PC-3 (cell line): ENCODE results near the gene SELENOS. TPM values are rescaled to one million over a fixed set of nuclear protein-coding genes. Genes with fewer than 3 reads are reported as not detected.

Experiments used
- ATAC-seq: fragments of 200-7000 bp; cut with Tn5 transposase; 2 replicates; pipeline ENCODE4 v1.9.1; 2020; ENCODE audit warnings: mild to moderate bottlenecking, moderate library complexity
- BruUV-seq: library from RNA; stranded (reverse); fragments of 400-500 nt; replicated peaks from 2 replicates; lab custom pipeline; 2021; lab: Mats Ljungman, UMichigan
- CTCF ChIA-PET: fragments of 300-600 bp; sonication (Branson Sonifier 250); formaldehyde crosslinking; loops from one replicate; lab custom pipeline; 2022; ENCODE audit warnings: antibody characterized with exemption; lab: Charles Lee
- POLR2A ChIA-PET: fragments of 300-600 bp; sonication (Branson Sonifier 250); formaldehyde crosslinking; loops from one replicate; lab custom pipeline; 2022; ENCODE audit warnings: antibody characterized with exemption; ENCODE audit not compliant: unreplicated experiment; lab: Charles Lee
- DNase-seq: peaks from one replicate; pipeline ENCODE4 v3.0.0-alpha.2; 2015
- H2AFZ ChIP-seq: fragments of 300-600 bp; sonication (generic); 2 replicates; pipeline ENCODE4 v1.6.0; 2016; ENCODE audit warnings: antibody characterized with exemption, low read length
- H3F3A ChIP-seq: fragments of 300-600 bp; sonication (generic); one replicate; pipeline ENCODE4 v1.6.0; 2017; ENCODE audit warnings: antibody characterized with exemption, low read length, control low read depth, mild to moderate bottlenecking; ENCODE audit not compliant: unreplicated experiment
- H3K27ac ChIP-seq: fragments of 300-600 bp; sonication (generic); 2 replicates; pipeline ENCODE4 v1.5.1; 2016; ENCODE audit warnings: mild to moderate bottlenecking, low read length
- H3K27me3 ChIP-seq: fragments of 300-600 bp; sonication (generic); 2 replicates; pipeline ENCODE4 v1.6.1; 2016; ENCODE audit warnings: low read length, mixed read lengths
- H3K36me3 ChIP-seq: fragments of 300-600 bp; sonication (generic); 2 replicates; pipeline ENCODE4 v1.6.1; 2016; ENCODE audit warnings: low read depth, mixed run types, low read length, mixed read lengths
- H3K4me1 ChIP-seq: fragments of 300-600 bp; sonication (generic); 2 replicates; pipeline ENCODE4 v1.5.1; 2016; ENCODE audit warnings: low read length; ENCODE audit not compliant: insufficient read depth
- H3K4me2 ChIP-seq: fragments of 300-600 bp; sonication (generic); 2 replicates; pipeline ENCODE4 v1.6.0; 2016; ENCODE audit warnings: low read length
- H3K4me3 ChIP-seq: fragments of 300-600 bp; sonication (generic); 2 replicates; pipeline ENCODE4 v1.5.1; 2016; ENCODE audit warnings: mild to moderate bottlenecking, low read length, mixed read lengths
- H3K79me2 ChIP-seq: fragments of 300-600 bp; sonication (generic); 2 replicates; pipeline ENCODE4 v1.6.1; 2017; ENCODE audit warnings: low read length, mixed read lengths
- H3K9ac ChIP-seq: fragments of 300-600 bp; sonication (generic); 2 replicates; pipeline ENCODE4 v1.6.0; 2016; ENCODE audit warnings: mild to moderate bottlenecking, low read length
- H3K9me2 ChIP-seq: fragments of 300-600 bp; sonication (generic); replicated peaks from 2 replicates; pipeline ENCODE4 v1.6.1; 2016; ENCODE audit warnings: mixed run types, low read length, mixed read lengths
- H3K9me3 ChIP-seq: fragments of 300-600 bp; sonication (generic); 2 replicates; pipeline ENCODE4 v1.6.1; 2016; ENCODE audit warnings: low read length, mixed read lengths
- H4K20me1 ChIP-seq: fragments of 300-600 bp; sonication (generic); 2 replicates; pipeline ENCODE4 v1.6.1; 2016; ENCODE audit warnings: low read length, mixed read lengths
- EZH2 ChIP-seq: fragments of 300-600 bp; sonication (generic); IDR thresholded peaks from one replicate; pipeline ENCODE4 v1.6.1; 2017; ENCODE audit warnings: antibody characterized with exemption, mild to moderate bottlenecking, low read length; ENCODE audit not compliant: unreplicated experiment
- EZH2phosphoT487 ChIP-seq: fragments of 300-600 bp; sonication (generic); IDR thresholded peaks from 2 replicates; pipeline ENCODE4 v1.6.1; 2018; ENCODE audit warnings: mild to moderate bottlenecking, antibody characterized with exemption, low read length, borderline replicate concordance
- intact Hi-C: fragments of 100-400 bp; cut with micrococcal nuclease; formaldehyde crosslinking; loops from 2 replicates; pipeline ENCODE4 v1.9.0; 2023
- total RNA-seq: library from RNA; depleted of rRNA; stranded (reverse); fragments of >200 nt; gene quantifications from 2 replicates; pipeline ENCODE4 v1.2.3, GENCODE V29; 2014
- TF ChIP-seq, protein P1 (sequence below): fragments of 300-600 bp; sonication (generic); conservative IDR thresholded peaks from 2 replicates; pipeline ENCODE4 v1.5.1; 2017; ENCODE audit warnings: antibody characterized with exemption, low read depth, mild to moderate bottlenecking, low read length

The SELENOS gene
- total RNA-seq, 1 experiment from 2014 or later, result 40.1 TPM

DNA sequence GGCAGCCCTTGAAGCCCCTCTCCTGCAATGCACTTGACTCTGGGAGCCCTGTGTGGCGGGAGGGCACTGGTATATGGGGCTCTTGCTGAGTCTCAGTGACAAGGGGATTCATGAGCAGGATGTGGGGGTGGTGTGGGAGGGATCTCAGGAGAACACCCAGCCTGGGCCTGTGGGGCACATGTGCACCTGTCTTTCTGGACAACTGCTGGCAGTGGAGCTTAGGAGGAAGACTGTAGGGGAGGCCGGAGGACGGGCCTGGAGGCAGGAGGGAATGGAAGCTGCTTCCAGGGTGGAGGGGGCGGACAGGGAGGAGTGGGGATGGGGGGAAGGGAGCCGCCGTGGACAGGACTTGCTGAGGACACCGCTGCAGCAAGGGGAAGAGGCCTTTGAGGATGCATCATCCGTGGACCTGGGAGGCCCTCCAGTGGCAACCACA is 28.6 kb upstream of the SELENOS start:
- Histone ChIP-seq H3K79me2 (no peaks in the 10 kb centered on the region), H3K27ac (no peak overlapping the region), H3K9me2 (no peaks in the 10 kb centered on the region), H3K4me3 (no peak overlapping the region), H3K36me3 (no peaks in the 10 kb centered on the region), H3F3A (no peaks in the 10 kb centered on the region), H3K27me3 (no peaks in the 10 kb centered on the region), H2AFZ (no peak overlapping the region), H4K20me1 (no peaks in the 10 kb centered on the region), H3K4me1 (no peaks in the 10 kb centered on the region), H3K4me2 (no peak overlapping the region), H3K9ac (no peak overlapping the region), H3K9me3 (no peaks in the 10 kb centered on the region)
- DNase-seq (no peak), ATAC-seq (no peak)
- intact Hi-C loops, result no loop called here
- no TSS peak for BruUV-seq
- CTCF ChIA-PET, result no interaction called here
- TF ChIP-seq EZH2, result no peak
- POLR2A ChIA-PET, result no interaction called here

DNA sequence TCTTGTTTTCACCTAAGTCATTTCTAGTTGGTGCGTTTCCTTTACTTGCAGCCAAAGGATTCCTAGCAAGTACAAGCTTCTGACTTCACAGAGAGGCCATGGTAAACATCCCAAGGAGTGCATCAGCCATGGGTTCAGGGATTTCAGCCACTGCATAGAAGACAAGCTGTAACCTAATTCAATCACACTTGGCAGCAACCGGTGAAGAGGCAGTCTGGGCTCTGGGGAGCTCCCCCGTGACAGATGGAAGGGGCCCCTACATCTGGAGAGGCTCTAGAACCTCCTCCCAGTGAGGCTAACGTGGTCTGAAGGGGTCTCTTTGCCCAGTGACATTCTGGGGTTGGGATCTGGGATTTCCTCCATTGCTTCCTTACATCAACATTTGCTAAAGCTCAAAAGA is 26.1 kb upstream of the SELENOS start:
- Histone ChIP-seq H3K27ac (no peak overlapping the region), H3K4me3 (no peak overlapping the region), H3K9me3 (no peaks in the 10 kb centered on the region), H3K9me2 (no peaks in the 10 kb centered on the region), H3K4me1 (no peaks in the 10 kb centered on the region), H3F3A (no peaks in the 10 kb centered on the region), H3K9ac (no peak overlapping the region), H4K20me1 (no peaks in the 10 kb centered on the region), H3K27me3 (no peaks in the 10 kb centered on the region), H3K4me2 (no peak overlapping the region), H3K79me2 (no peaks in the 10 kb centered on the region), H3K36me3 (no peaks in the 10 kb centered on the region), H2AFZ (no peak overlapping the region)
- no peak for DNase-seq
- no peak for ATAC-seq
- TF ChIP-seq EZH2phosphoT487 (no peak), EZH2 (no peak)
- TF ChIP-seq, protein P1, sequence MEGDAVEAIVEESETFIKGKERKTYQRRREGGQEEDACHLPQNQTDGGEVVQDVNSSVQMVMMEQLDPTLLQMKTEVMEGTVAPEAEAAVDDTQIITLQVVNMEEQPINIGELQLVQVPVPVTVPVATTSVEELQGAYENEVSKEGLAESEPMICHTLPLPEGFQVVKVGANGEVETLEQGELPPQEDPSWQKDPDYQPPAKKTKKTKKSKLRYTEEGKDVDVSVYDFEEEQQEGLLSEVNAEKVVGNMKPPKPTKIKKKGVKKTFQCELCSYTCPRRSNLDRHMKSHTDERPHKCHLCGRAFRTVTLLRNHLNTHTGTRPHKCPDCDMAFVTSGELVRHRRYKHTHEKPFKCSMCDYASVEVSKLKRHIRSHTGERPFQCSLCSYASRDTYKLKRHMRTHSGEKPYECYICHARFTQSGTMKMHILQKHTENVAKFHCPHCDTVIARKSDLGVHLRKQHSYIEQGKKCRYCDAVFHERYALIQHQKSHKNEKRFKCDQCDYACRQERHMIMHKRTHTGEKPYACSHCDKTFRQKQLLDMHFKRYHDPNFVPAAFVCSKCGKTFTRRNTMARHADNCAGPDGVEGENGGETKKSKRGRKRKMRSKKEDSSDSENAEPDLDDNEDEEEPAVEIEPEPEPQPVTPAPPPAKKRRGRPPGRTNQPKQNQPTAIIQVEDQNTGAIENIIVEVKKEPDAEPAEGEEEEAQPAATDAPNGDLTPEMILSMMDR, result no peak
- POLR2A ChIA-PET, result no interaction called here
- BruUV-seq, result no TSS peak
- CTCF ChIA-PET, result no interaction called here
- intact Hi-C loops, result no loop called here

DNA sequence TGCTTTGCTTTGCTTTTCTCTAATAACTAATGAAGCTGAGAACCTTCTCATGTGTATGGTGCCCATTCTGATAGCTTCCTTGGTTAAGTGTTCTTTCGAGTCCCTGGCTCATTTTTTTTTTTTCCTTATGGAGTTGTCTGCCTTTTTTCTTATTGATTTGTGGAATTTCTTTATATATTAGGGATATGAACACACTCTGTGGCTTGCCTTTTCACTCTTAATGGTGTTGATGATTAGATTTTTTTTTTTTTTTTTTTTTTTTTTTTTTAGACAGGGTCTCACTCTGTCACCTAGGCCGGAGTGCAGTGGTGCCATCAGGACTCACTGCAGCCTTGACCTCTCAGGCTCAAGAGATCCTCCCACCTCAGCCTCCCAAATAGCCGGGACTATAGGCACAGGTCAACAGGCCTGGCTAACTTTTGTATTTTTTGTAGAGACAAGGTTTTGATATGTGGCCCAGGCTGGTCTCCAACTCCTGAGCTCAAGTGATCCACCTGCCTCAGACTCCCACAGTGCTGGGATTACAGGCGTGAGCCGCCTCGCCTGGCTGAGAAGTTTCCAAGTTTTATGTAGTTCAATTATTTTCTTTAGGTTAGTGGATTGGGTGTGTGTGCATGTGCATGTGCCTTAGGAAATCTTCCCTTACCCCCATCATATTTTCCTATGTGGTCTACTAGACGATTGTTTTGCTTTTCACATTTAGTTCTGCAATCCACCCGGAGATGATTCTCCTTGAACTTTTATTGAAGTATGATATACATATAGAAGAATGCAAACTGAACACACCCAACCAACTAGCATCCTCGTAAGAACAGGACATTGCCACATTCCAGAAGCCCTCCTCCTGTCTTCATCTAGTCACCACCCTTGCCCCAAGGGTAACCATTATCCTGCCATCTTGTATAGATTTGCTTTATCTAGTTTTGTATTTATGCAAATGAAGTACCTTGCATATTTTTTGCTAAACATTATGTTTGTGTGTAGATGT is 19.4 kb upstream of the SELENOS start:
- Histone ChIP-seq H3K27ac (peak overlapping the region; percentile 17), H3K36me3 (peaks cover 3% of the 10 kb centered on the region; the same call in 1 of the 2 replicates), H3K79me2 (peaks cover 34% of the 10 kb centered on the region), H3K4me3 (peak overlapping the region; percentile 100), H2AFZ (no peak overlapping the region), H3K9me2 (no peaks in the 10 kb centered on the region), H3K4me2 (peak overlapping the region; percentile 81), H4K20me1 (peaks cover 28% of the 10 kb centered on the region), H3K9me3 (no peaks in the 10 kb centered on the region), H3K27me3 (no peaks in the 10 kb centered on the region), H3K4me1 (peaks cover 32% of the 10 kb centered on the region), H3F3A (peaks cover 4% of the 10 kb centered on the region), H3K9ac (no peak overlapping the region)
- peak; percentile 70 for DNase-seq
- intact Hi-C loops, result loop anchor here (10.0 kb wide), 1 partner anchor 278 kb away; no protein-coding TSS in a partner anchor
- BruUV-seq, result no TSS peak
- ChIA-PET CTCF (interaction anchor here (0.6 kb wide), 1 partner anchor 289 kb away, joined by 3 read pairs; no protein-coding TSS in a partner anchor), POLR2A (interaction anchor here (0.6 kb wide), 1 partner anchor 427 kb away, joined by 3 read pairs; no protein-coding TSS in a partner anchor)
- TF ChIP-seq, protein P1, result no peak
- TF ChIP-seq EZH2 (no peak), EZH2phosphoT487 (no peak)
- ATAC-seq, result peak; percentile 51
